HEK293 (cell line): ENCODE data around the gene LRRC7.

Source experiments
- CTCF ChIA-PET: fragments of 350-600 bp; formaldehyde crosslinking; extraction: SDS; loops from one replicate; lab custom pipeline; 2021; ENCODE audit warnings: antibody characterized with exemption; lab: Yijun Ruan, JAX
- POLR2A ChIA-PET: fragments of 300-600 bp; formaldehyde crosslinking; extraction: SDS; loops from one replicate; lab custom pipeline; 2020; ENCODE audit warnings: antibody characterized with exemption, inconsistent platforms; lab: Yijun Ruan, JAX
- H3K27ac ChIP-seq: fragments of 200-500 bp; sonication (Bioruptor generic); 2 replicates; pipeline ENCODE4 v1.5.1; 2014; ENCODE audit warnings: low read depth, low read length, control low read depth, inconsistent platforms; ENCODE audit errors: extremely low read depth
- H3K36me3 ChIP-seq, 2 experiments: fragments of 200-500 bp in 1 of 2; sonication (Bioruptor generic) in 1 of 2; 1 replicate in 1 of 2; 2 replicates in 1 of 2; pipeline ENCODE4 v1.5.1; 2014 to 2017; ENCODE audit warnings: inconsistent platforms in 2 of 2, low read length in 2 of 2; ENCODE audit not compliant: control insufficient read depth in 2 of 2, insufficient read depth in 1 of 2
- H3K4me1 ChIP-seq: fragments of 200-500 bp; sonication (Bioruptor generic); 2 replicates; pipeline ENCODE4 v1.5.1; 2014; ENCODE audit warnings: mild to moderate bottlenecking, low read length, inconsistent platforms; ENCODE audit not compliant: control insufficient read depth, insufficient read depth
- H3K4me3 ChIP-seq: 2 replicates; pipeline ENCODE4 v1.5.1; 2011; ENCODE audit warnings: low read depth, mild to moderate bottlenecking, control low read depth, low read length, moderate library complexity
- H3K9me3 ChIP-seq: fragments of 200-500 bp; sonication (Bioruptor generic); 2 replicates; pipeline ENCODE4 v1.5.1; 2014; ENCODE audit warnings: low read depth, low read length, inconsistent platforms; ENCODE audit not compliant: control insufficient read depth, insufficient read depth
- HOXC10 ChIP-seq: sonication (generic); formaldehyde crosslinking; IDR thresholded peaks from 2 replicates; pipeline ENCODE4 v1.8.1; 2023; ENCODE audit warnings: mild to moderate bottlenecking, missing genetic modification reagents
- IKZF3 ChIP-seq: fragments of 450-650 bp; IDR thresholded peaks from 2 replicates; pipeline ENCODE4 v1.5.0; 2018; ENCODE audit warnings: missing biosample characterization, mild to moderate bottlenecking, missing genetic modification characterization, moderate library complexity
- SP2 ChIP-seq: fragments of 450-650 bp; formaldehyde crosslinking; IDR thresholded peaks from 2 replicates; pipeline ENCODE4 v1.5.1; 2016; ENCODE audit warnings: missing biosample characterization, missing genetic modification characterization
- TCF7L2 ChIP-seq: IDR thresholded peaks from 2 replicates; pipeline ENCODE4 v1.6.1; 2011; ENCODE audit warnings: low read depth, mild to moderate bottlenecking, inconsistent platforms, low read length, moderate library complexity, borderline replicate concordance
- ZFP3 ChIP-seq: fragments of 450-650 bp; formaldehyde crosslinking; IDR thresholded peaks from 2 replicates; pipeline ENCODE4 v1.5.1; 2016; ENCODE audit warnings: low read depth, missing biosample characterization, missing genetic modification characterization
- ZNF121 ChIP-seq: fragments of 450-650 bp; formaldehyde crosslinking; IDR thresholded peaks from 2 replicates; pipeline ENCODE4 v1.5.1; 2016; ENCODE audit warnings: missing biosample characterization, missing genetic modification characterization
- ZNF133 ChIP-seq: fragments of 450-650 bp; formaldehyde crosslinking; IDR thresholded peaks from 2 replicates; pipeline ENCODE4 v1.5.1; 2016; ENCODE audit warnings: missing biosample characterization, missing genetic modification characterization
- ZNF214 ChIP-seq: fragments of 450-650 bp; formaldehyde crosslinking; IDR thresholded peaks from 2 replicates; pipeline ENCODE4 v1.5.1; 2017; ENCODE audit warnings: missing biosample characterization, mild to moderate bottlenecking, missing genetic modification characterization, borderline replicate concordance
- ZNF221 ChIP-seq: fragments of 450-650 bp; formaldehyde crosslinking; IDR thresholded peaks from 2 replicates; pipeline ENCODE4 v1.5.1; 2017; ENCODE audit warnings: missing biosample characterization, missing genetic modification characterization, borderline replicate concordance
- ZNF302 ChIP-seq: fragments of 450-650 bp; formaldehyde crosslinking; IDR thresholded peaks from 2 replicates; pipeline ENCODE4 v1.5.1; 2016; ENCODE audit warnings: missing biosample characterization, missing genetic modification characterization, low read depth
- ZNF335 ChIP-seq: fragments of 450-650 bp; formaldehyde crosslinking; conservative IDR thresholded peaks from 2 replicates; pipeline ENCODE4 v1.5.1; 2016; ENCODE audit warnings: missing biosample characterization, missing genetic modification characterization
- ZNF350 ChIP-seq: fragments of 450-650 bp; formaldehyde crosslinking; IDR thresholded peaks from 2 replicates; pipeline ENCODE4 v1.5.0; 2017; ENCODE audit warnings: missing biosample characterization, mild to moderate bottlenecking, missing genetic modification characterization
- ZNF514 ChIP-seq: fragments of 450-650 bp; formaldehyde crosslinking; IDR thresholded peaks from 2 replicates; pipeline ENCODE4 v1.5.1; 2016; ENCODE audit warnings: missing biosample characterization, missing genetic modification characterization
- ZNF555 ChIP-seq: fragments of 450-650 bp; formaldehyde crosslinking; conservative IDR thresholded peaks from 2 replicates; pipeline ENCODE4 v1.5.1; 2017; ENCODE audit warnings: missing biosample characterization, mild to moderate bottlenecking, missing genetic modification characterization, inconsistent platforms
- ZNF623 ChIP-seq: fragments of 450-650 bp; formaldehyde crosslinking; IDR thresholded peaks from 2 replicates; pipeline ENCODE4 v1.5.1; 2016; ENCODE audit warnings: missing biosample characterization, missing genetic modification characterization
- ZNF768 ChIP-seq: fragments of 450-650 bp; formaldehyde crosslinking; IDR thresholded peaks from 2 replicates; pipeline ENCODE4 v1.5.1; 2018; ENCODE audit warnings: missing biosample characterization, mild to moderate bottlenecking, missing genetic modification characterization
- ZNF785 ChIP-seq: fragments of 450-650 bp; formaldehyde crosslinking; IDR thresholded peaks from 2 replicates; pipeline ENCODE4 v1.5.1; 2016; ENCODE audit warnings: missing biosample characterization, missing genetic modification characterization
- ZXDB ChIP-seq: fragments of 450-650 bp; formaldehyde crosslinking; IDR thresholded peaks from 2 replicates; pipeline ENCODE4 v1.5.1; 2016; ENCODE audit warnings: missing biosample characterization, missing genetic modification characterization
- TF ChIP-seq, protein P1 (sequence below): fragments of 450-650 bp; formaldehyde crosslinking; IDR thresholded peaks from 2 replicates; pipeline ENCODE4 v1.5.1; 2016; ENCODE audit warnings: missing biosample characterization, missing genetic modification characterization
- TF ChIP-seq, protein P2 (sequence below): fragments of 450-650 bp; formaldehyde crosslinking; IDR thresholded peaks from 2 replicates; pipeline ENCODE4; 2016; ENCODE audit warnings: missing biosample characterization, missing genetic modification characterization
- TF ChIP-seq, protein P3 (sequence below): fragments of 450-650 bp; formaldehyde crosslinking; IDR thresholded peaks from 2 replicates; pipeline ENCODE4 v1.5.1; 2017; ENCODE audit warnings: missing biosample characterization, missing genetic modification characterization
- TF ChIP-seq, protein P4 (sequence below): fragments of 450-650 bp; formaldehyde crosslinking; IDR thresholded peaks from 2 replicates; pipeline ENCODE4 v1.5.1; 2016; ENCODE audit warnings: missing biosample characterization, missing genetic modification characterization
- TF ChIP-seq, protein P5 (sequence below): fragments of 450-650 bp; formaldehyde crosslinking; IDR thresholded peaks from 2 replicates; pipeline ENCODE4 v1.5.1; 2016; ENCODE audit warnings: missing biosample characterization, missing genetic modification characterization
- TF ChIP-seq, protein P6 (sequence below): fragments of 450-650 bp; formaldehyde crosslinking; conservative IDR thresholded peaks from 2 replicates; pipeline ENCODE4 v1.5.1; 2016; ENCODE audit warnings: low read depth, missing biosample characterization, missing genetic modification characterization

The LRRC7 gene

DNA sequence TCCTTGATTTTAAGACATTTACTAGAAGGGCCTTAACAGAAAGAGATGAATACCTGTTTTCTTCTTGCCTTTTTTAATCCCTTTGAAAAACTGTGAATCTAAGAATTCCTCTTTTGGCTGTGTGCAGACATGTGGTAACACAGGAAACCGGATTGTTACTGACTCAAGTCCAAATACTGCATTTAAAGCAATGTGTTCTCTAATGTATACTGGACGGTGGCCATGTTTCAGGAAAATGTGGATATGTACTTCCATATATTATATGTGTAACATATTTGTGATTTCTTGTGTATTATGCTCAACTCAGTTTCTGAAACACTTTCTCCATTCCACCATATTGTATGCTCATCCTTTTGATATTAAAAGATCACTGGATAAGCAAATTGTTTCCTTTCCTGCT is 185.1 kb downstream of the LRRC7 start:
- ChIA-PET CTCF (interaction anchor here (0.9 kb wide), 1 partner anchor 15 kb away, joined by 3 read pairs; no protein-coding TSS in a partner anchor), POLR2A (no interaction called here)
- Histone ChIP-seq H3K4me1 (no peaks in the 10 kb centered on the region), H3K4me3 (no peak overlapping the region), H3K27ac (no peak overlapping the region), H3K36me3 (no peaks in the 10 kb centered on the region), H3K9me3 (no peaks in the 10 kb centered on the region)
- TF ChIP-seq, protein P1, sequence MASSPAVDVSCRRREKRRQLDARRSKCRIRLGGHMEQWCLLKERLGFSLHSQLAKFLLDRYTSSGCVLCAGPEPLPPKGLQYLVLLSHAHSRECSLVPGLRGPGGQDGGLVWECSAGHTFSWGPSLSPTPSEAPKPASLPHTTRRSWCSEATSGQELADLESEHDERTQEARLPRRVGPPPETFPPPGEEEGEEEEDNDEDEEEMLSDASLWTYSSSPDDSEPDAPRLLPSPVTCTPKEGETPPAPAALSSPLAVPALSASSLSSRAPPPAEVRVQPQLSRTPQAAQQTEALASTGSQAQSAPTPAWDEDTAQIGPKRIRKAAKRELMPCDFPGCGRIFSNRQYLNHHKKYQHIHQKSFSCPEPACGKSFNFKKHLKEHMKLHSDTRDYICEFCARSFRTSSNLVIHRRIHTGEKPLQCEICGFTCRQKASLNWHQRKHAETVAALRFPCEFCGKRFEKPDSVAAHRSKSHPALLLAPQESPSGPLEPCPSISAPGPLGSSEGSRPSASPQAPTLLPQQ (tag by site-specific recombination): no peak
- TF ChIP-seq HOXC10 (no peak), ZNF221 (tag by site-specific recombination) (no peak), ZNF350 (tag by site-specific recombination) (no peak), ZNF514 (tag by site-specific recombination) (no peak), ZNF623 (tag by site-specific recombination) (no peak), ZNF555 (tag by site-specific recombination) (no peak), ZNF133 (tag by site-specific recombination) (no peak), TCF7L2 (no peak), ZNF768 (tag by site-specific recombination) (no peak), ZXDB (tag by site-specific recombination) (no peak), ZNF335 (tag by site-specific recombination) (no peak), ZNF785 (no peak), ZFP3 (tag by site-specific recombination) (no peak)
- TF ChIP-seq, protein P2, sequence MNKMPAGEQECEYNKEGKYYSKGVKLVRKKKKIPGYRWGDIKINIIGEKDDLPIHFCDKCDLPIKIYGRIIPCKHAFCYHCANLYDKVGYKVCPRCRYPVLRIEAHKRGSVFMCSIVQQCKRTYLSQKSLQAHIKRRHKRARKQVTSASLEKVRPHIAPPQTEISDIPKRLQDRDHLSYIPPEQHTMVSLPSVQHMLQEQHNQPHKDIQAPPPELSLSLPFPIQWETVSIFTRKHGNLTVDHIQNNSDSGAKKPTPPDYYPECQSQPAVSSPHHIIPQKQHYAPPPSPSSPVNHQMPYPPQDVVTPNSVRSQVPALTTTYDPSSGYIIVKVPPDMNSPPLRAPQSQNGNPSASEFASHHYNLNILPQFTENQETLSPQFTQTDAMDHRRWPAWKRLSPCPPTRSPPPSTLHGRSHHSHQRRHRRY (tag by site-specific recombination): no peak
- TF ChIP-seq, protein P3, sequence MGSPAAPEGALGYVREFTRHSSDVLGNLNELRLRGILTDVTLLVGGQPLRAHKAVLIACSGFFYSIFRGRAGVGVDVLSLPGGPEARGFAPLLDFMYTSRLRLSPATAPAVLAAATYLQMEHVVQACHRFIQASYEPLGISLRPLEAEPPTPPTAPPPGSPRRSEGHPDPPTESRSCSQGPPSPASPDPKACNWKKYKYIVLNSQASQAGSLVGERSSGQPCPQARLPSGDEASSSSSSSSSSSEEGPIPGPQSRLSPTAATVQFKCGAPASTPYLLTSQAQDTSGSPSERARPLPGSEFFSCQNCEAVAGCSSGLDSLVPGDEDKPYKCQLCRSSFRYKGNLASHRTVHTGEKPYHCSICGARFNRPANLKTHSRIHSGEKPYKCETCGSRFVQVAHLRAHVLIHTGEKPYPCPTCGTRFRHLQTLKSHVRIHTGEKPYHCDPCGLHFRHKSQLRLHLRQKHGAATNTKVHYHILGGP (tag by site-specific recombination): no peak
- TF ChIP-seq, protein P4, sequence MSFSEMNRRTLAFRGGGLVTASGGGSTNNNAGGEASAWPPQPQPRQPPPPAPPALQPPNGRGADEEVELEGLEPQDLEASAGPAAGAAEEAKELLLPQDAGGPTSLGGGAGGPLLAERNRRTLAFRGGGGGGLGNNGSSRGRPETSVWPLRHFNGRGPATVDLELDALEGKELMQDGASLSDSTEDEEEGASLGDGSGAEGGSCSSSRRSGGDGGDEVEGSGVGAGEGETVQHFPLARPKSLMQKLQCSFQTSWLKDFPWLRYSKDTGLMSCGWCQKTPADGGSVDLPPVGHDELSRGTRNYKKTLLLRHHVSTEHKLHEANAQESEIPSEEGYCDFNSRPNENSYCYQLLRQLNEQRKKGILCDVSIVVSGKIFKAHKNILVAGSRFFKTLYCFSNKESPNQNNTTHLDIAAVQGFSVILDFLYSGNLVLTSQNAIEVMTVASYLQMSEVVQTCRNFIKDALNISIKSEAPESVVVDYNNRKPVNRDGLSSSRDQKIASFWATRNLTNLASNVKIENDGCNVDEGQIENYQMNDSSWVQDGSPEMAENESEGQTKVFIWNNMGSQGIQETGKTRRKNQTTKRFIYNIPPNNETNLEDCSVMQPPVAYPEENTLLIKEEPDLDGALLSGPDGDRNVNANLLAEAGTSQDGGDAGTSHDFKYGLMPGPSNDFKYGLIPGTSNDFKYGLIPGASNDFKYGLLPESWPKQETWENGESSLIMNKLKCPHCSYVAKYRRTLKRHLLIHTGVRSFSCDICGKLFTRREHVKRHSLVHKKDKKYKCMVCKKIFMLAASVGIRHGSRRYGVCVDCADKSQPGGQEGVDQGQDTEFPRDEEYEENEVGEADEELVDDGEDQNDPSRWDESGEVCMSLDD (tag by site-specific recombination): no peak
- TF ChIP-seq, protein P5, sequence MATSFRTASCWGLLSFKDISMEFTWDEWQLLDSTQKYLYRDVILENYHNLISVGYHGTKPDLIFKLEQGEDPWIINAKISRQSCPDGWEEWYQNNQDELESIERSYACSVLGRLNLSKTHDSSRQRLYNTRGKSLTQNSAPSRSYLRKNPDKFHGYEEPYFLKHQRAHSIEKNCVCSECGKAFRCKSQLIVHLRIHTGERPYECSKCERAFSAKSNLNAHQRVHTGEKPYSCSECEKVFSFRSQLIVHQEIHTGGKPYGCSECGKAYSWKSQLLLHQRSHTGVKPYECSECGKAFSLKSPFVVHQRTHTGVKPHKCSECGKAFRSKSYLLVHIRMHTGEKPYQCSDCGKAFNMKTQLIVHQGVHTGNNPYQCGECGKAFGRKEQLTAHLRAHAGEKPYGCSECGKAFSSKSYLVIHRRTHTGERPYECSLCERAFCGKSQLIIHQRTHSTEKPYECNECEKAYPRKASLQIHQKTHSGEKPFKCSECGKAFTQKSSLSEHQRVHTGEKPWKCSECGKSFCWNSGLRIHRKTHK (tag by site-specific recombination): no peak

DNA sequence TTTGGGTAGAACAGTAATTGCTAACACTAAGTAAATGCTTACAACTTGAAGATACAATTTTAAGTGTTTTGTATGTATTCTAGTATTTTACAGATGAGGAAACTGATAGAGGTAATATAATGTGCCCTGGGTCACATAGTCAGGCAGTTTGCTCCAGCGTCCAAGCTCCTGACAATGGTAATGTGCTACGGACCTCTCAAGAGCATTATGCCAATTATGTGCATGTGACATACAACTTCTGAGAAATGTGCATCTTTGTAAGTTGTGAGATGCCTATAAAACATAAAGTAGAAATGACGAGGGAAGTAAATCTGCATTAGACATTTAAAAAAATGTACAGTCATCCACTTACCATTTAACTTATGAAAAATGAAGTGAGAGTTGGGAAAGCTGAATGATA is 186.8 kb downstream of the LRRC7 start:
- no peaks in the 10 kb centered on the region for H3K9me3 ChIP-seq
- no peak overlapping the region for H3K4me3 ChIP-seq
- no peaks in the 10 kb centered on the region for H3K36me3 ChIP-seq
- no peaks in the 10 kb centered on the region for H3K4me1 ChIP-seq
- CTCF ChIA-PET: no interaction called here
- no peak overlapping the region for H3K27ac ChIP-seq
- POLR2A ChIA-PET: no interaction called here
- no peak for TF ChIP-seq IKZF3 (tag by site-specific recombination)
- no peak for TF ChIP-seq ZNF121
- TF ChIP-seq, protein P6, sequence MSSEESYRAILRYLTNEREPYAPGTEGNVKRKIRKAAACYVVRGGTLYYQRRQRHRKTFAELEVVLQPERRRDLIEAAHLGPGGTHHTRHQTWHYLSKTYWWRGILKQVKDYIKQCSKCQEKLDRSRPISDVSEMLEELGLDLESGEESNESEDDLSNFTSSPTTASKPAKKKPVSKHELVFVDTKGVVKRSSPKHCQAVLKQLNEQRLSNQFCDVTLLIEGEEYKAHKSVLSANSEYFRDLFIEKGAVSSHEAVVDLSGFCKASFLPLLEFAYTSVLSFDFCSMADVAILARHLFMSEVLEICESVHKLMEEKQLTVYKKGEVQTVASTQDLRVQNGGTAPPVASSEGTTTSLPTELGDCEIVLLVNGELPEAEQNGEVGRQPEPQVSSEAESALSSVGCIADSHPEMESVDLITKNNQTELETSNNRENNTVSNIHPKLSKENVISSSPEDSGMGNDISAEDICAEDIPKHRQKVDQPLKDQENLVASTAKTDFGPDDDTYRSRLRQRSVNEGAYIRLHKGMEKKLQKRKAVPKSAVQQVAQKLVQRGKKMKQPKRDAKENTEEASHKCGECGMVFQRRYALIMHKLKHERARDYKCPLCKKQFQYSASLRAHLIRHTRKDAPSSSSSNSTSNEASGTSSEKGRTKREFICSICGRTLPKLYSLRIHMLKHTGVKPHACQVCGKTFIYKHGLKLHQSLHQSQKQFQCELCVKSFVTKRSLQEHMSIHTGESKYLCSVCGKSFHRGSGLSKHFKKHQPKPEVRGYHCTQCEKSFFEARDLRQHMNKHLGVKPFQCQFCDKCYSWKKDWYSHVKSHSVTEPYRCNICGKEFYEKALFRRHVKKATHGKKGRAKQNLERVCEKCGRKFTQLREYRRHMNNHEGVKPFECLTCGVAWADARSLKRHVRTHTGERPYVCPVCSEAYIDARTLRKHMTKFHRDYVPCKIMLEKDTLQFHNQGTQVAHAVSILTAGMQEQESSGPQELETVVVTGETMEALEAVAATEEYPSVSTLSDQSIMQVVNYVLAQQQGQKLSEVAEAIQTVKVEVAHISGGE: no peak
- TF ChIP-seq SP2 (tag by site-specific recombination): no peak
- TF ChIP-seq ZNF302 (tag by site-specific recombination): no peak
- TF ChIP-seq ZNF214 (tag by site-specific recombination): no peak
